Astrocyte (in vitro differentiated cells and primary cell): ENCODE results near the gene FAM135A.

Source experiments
- CTCF ChIP-seq: IDR thresholded peaks from 2 replicates; pipeline ENCODE4 v1.5.1; 2011; ENCODE audit warnings: low read depth, mild to moderate bottlenecking, inconsistent platforms, low read length, moderate library complexity; ENCODE audit not compliant: insufficient read depth
- EZH2 ChIP-seq: IDR thresholded peaks from 2 replicates; pipeline ENCODE4 v1.6.1; 2012; ENCODE audit warnings: mild to moderate bottlenecking, low read length, inconsistent platforms; ENCODE audit not compliant: insufficient read depth

- TF ChIP-seq CTCF (no peak), EZH2 (no peak)
These were observed 31.9 kb upstream of the FAM135A start for GRCh38 chr6:70381417-70381782.
